GM12878 (cell line): Measurements from ENCODE around the gene OR2AT4. TPM values are rescaled to one million over a fixed set of nuclear protein-coding genes. Genes with fewer than 3 reads are reported as not detected.
A peak's percentile ranks its signal among the peaks of the same experiment; 100 is the strongest.
"Not testable (repeated sequence)": the region's sequence is repeated elsewhere in the genome, so short reads cannot be mapped to it uniquely, and the experiment has no call there.

Source experiments
- ATAC-seq: fragments of 200-7000 bp; cut with Tn5 transposase; 3 replicates; pipeline ENCODE4 v1.9.1; 2020; ENCODE audit warnings: mild to moderate bottlenecking, moderate library complexity
- BruUV-seq: library from RNA; stranded (reverse); fragments of 400-500 nt; replicated peaks from 2 replicates; lab custom pipeline; 2021; lab: Mats Ljungman, UMichigan
- CTCF ChIA-PET: fragments of 300-600 bp; sonication (Branson Sonifier 250); formaldehyde crosslinking; extraction: SDS; loops from one replicate; lab custom pipeline; 2021; ENCODE audit warnings: inconsistent platforms; lab: Yijun Ruan, JAX
- POLR2A ChIA-PET: fragments of 350-600 bp; formaldehyde crosslinking; extraction: SDS; loops from one replicate; lab custom pipeline; 2021; ENCODE audit warnings: inconsistent platforms; lab: Charles Lee
- RAD21 ChIA-PET: fragments of 300-600 bp; sonication (Branson Sonifier 250); formaldehyde crosslinking; loops from one replicate; lab custom pipeline; 2023; ENCODE audit warnings: antibody characterized with exemption; ENCODE audit not compliant: unreplicated experiment; lab: Charles Lee
- SMC1A ChIA-PET: fragments of 300-600 bp; sonication (Branson Sonifier 250); formaldehyde crosslinking; loops from one replicate; lab custom pipeline; 2023; ENCODE audit not compliant: unreplicated experiment, uncharacterized antibody; lab: Charles Lee
- DNase-seq: peaks from one replicate; pipeline ENCODE4 v3.0.0-alpha.2; 2011; ENCODE audit warnings: low read depth, low spot score
- FAIRE-seq: peaks from 3 replicates; lab custom pipeline; 2011; peaks lifted over from hg19 to GRCh38; lab: Jason Lieb, UNC
- H2AFZ ChIP-seq: 2 replicates; pipeline ENCODE4 v1.6.0; 2011; ENCODE audit warnings: low read depth, low read length, control low read depth; ENCODE audit not compliant: control insufficient read depth
- H3K27ac ChIP-seq: 2 replicates; pipeline ENCODE4 v1.5.1; 2011; ENCODE audit warnings: control low read depth; ENCODE audit not compliant: control insufficient read depth, insufficient read depth
- H3K27me3 ChIP-seq, 2 experiments: replicated peaks in 1 of 2; 2 replicates each; pipeline versions ENCODE4 v1.6.0 to v1.6.1; 2011; ENCODE audit warnings: low read length in 1 of 2; ENCODE audit not compliant: control insufficient read depth in 2 of 2, insufficient read depth in 2 of 2
- H3K36me3 ChIP-seq, 2 experiments: 2 replicates each; pipeline ENCODE4 v1.5.1; 2011; ENCODE audit warnings: low read length in 1 of 2; ENCODE audit not compliant: control insufficient read depth in 2 of 2, insufficient read depth in 2 of 2
- H3K4me1 ChIP-seq: 2 replicates; pipeline ENCODE4 v1.6.1; 2011; ENCODE audit warnings: mild to moderate bottlenecking, low read length, moderate library complexity, mixed read lengths; ENCODE audit not compliant: control insufficient read depth, insufficient read depth
- H3K4me2 ChIP-seq: 2 replicates; pipeline ENCODE4 v1.6.0; 2011; ENCODE audit warnings: control low read depth; ENCODE audit not compliant: control insufficient read depth, insufficient read depth
- H3K4me3 ChIP-seq: fragments of 200-600 bp; sonication (generic); 2 replicates; pipeline ENCODE4 v1.5.1; 2016
- H3K79me2 ChIP-seq: 2 replicates; pipeline ENCODE4 v1.6.0; 2011; ENCODE audit warnings: low read length; ENCODE audit not compliant: control insufficient read depth, insufficient read depth
- H3K9ac ChIP-seq: 2 replicates; pipeline ENCODE4 v1.8.0; 2011; ENCODE audit warnings: low read length, control low read depth, mixed read lengths; ENCODE audit not compliant: control insufficient read depth, insufficient read depth
- H3K9me3 ChIP-seq: replicated peaks from 3 replicates; pipeline ENCODE4 v1.5.1; 2011; ENCODE audit warnings: mild to moderate bottlenecking, low read length; ENCODE audit not compliant: control insufficient read depth, insufficient read depth
- H4K20me1 ChIP-seq: 2 replicates; pipeline ENCODE4 v1.6.0; 2011; ENCODE audit not compliant: control insufficient read depth, insufficient read depth
- MYB ChIP-seq: fragments of 150-350 bp; IDR thresholded peaks from 2 replicates; pipeline ENCODE4 v1.6.1; 2014; ENCODE audit warnings: mild to moderate bottlenecking, low read depth, low read length, borderline replicate concordance
- WGBS: methylation state at CpG from one replicate; pipeline ENCODE4 v1.1.6; 2016; ENCODE audit warnings: low lambda C conversion rate; ENCODE audit not compliant: insufficient replicate concordance, insufficient coverage; ENCODE audit errors: missing lambda C conversion rate; 5-methylcytosine and 5-hydroxymethylcytosine counted together
- in situ Hi-C: fragments of 300-500 bp; cut with MboI; formaldehyde crosslinking; loops from 9 replicates; pipeline ENCODE4 v1.14.3; 2018; ENCODE audit warnings: mixed read lengths
- intact Hi-C: fragments of 100-400 bp; cut with micrococcal nuclease; formaldehyde crosslinking; loops from one replicate; pipeline ENCODE4 v1.14.2; 2022; ENCODE audit not compliant: unreplicated experiment
- polyA plus RNA-seq, 11 experiments: library from polyadenylated mRNA; depleted of rRNA in 4 of 11; unstranded in 6 of 11; stranded (reverse) in 5 of 11; fragments of >200 nt; fragmentation: Nextera tagmentation in 4 of 11; fragmentation: Illumina TruSeq in 1 of 11; extraction: Ambion mirVana in 4 of 11; extraction: Trizol in 1 of 11; gene quantifications; 1 replicate in 1 of 11; 2 replicates in 10 of 11; pipeline versions ENCODE4 v1.2.1 to v1.2.3, GENCODE V29; 2011 to 2016; ENCODE audit warnings: inconsistent platforms in 2 of 11, missing spikeins in 2 of 11, low read depth in 1 of 11
- total RNA-seq, 4 experiments: library from RNA; depleted of rRNA in 3 of 4; stranded (reverse); fragments of >200 nt in 3 of 4; fragmentation: Illumina TruSeq in 1 of 4; extraction: Trizol in 1 of 4; gene quantifications; 2 replicates each; pipeline versions ENCODE4 v1.2.1 to v1.2.3, GENCODE V29; 2013 to 2021

The OR2AT4 gene
- total and polyA plus RNA-seq, 10 of the 15 experiments (the other 5 are each of a cell fraction or from before 2014, with no cell fraction given), result 0.01 TPM; not detected in 9

DNA sequence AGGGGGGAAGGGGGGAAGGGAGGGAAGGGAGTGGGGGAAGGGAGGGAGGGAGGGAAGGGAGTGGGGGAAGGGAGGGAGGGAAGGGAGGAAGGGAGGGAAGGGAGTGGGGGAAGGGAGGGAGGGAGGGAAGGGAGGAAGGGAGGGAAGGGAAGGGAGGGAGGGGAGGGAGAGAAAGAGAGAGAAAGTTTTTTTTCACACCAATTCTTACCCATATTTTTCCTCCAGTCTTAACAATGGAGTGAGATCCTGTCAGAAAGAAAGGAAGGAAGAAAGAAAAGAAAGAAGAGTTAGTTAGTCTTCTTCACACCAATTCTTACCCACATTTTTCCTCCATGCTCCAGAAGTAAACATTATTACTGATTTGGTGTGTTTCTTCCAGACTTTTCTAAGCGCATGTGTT lies 3.0 kb upstream of the OR2AT4 start:
- no peak for FAIRE-seq
- ChIA-PET CTCF (interaction anchor here (0.9 to 1.7 kb wide), 3 partner anchors 41 to 106 kb away, joined by 3 to 8 read pairs (median 4); no protein-coding TSS in a partner anchor), RAD21 (interaction anchor here (1.2 kb wide), 2 partner anchors 51 to 105 kb away, joined by 3 read pairs; no protein-coding TSS in a partner anchor), SMC1A (no interaction called here), POLR2A (interaction anchor here (0.8 kb wide), 1 partner anchor 11 kb away, joined by 3 read pairs; no protein-coding TSS in a partner anchor)
- in situ Hi-C loops, result no loop called here
- Histone ChIP-seq H3K4me2 (no peak overlapping the region), H3K4me1 (peaks cover 8% of the 10 kb centered on the region; the same call in 1 of the 2 replicates), H3K27ac (peak overlapping the region; percentile 37; the same call in 1 of the 2 replicates), H3K4me3 (no peak overlapping the region), H3K27me3 (no peaks in the 10 kb centered on the region), H3K79me2 (no peaks in the 10 kb centered on the region), H3K36me3 (no peaks in the 10 kb centered on the region), H2AFZ (no peak overlapping the region)
- intact Hi-C loops, result loop anchor here (5.0 kb wide), 1 partner anchor 47 kb away; no protein-coding TSS in a partner anchor
- DNase-seq, result no peak
- no peak for ATAC-seq
- BruUV-seq, result no TSS peak
- TF ChIP-seq MYB, result no peak
- TF ChIP-seq, all 136 proteins: peak for 0
- 100% methylated on average over 1 of the region's 1 CpG for WGBS
- Histone ChIP-seq H3K9ac (no peak overlapping the region), H4K20me1 (no peaks in the 10 kb centered on the region), H3K9me3 (no peaks in the 10 kb centered on the region)

- POLR2A ChIA-PET, ATAC-seq, in situ Hi-C loops, H4K20me1 ChIP-seq, H3K9me3 ChIP-seq, H3K79me2 ChIP-seq, RAD21 ChIA-PET, H3K9ac ChIP-seq, H3K27ac ChIP-seq, H2AFZ ChIP-seq, H3K4me2 ChIP-seq, FAIRE-seq, DNase-seq, BruUV-seq, H3K36me3 ChIP-seq, H3K27me3 ChIP-seq, H3K4me3 ChIP-seq, H3K4me1 ChIP-seq, intact Hi-C loops: not testable (repeated sequence)
- 82% methylated on average over 22 of the region's 22 CpGs for WGBS
- ChIA-PET CTCF (interaction anchor here (0.7 to 1.9 kb wide), 2 partner anchors 42 to 77 kb away, joined by 3 to 5 read pairs; no protein-coding TSS in a partner anchor), SMC1A (interaction anchor here (1.7 kb wide), 1 partner anchor 62 kb away, joined by 4 read pairs; no protein-coding TSS in a partner anchor)
Observed at GRCh38 chr11:75098835-75099439, 2.3 kb upstream of the OR2AT4 start.

DNA sequence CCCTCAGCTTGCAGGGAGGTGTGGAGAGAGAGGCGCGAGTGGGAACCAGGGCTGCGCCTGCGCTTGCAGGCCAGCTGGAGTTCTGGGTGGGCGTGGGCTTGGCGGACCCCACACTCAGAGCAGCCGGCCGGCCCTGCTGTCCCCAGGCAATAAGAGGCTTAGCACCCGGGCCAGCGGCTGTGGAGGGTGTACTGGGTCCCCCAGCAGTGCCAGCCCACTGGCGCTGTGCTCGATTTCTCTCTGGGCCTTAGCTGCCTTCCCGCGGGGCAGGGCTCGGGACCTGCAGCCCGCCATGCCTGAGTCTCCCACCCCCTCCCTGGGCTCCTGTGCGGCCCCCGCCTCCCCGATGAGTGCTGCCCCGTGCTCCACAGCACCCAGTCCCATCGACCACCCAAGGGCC lies 1.5 kb upstream of the OR2AT4 start:
- H3K9me3 ChIP-seq, RAD21 ChIA-PET, H3K4me3 ChIP-seq, DNase-seq, H4K20me1 ChIP-seq, intact Hi-C loops, H3K4me1 ChIP-seq, BruUV-seq, H2AFZ ChIP-seq, H3K27ac ChIP-seq, POLR2A ChIA-PET, H3K36me3 ChIP-seq, FAIRE-seq, H3K9ac ChIP-seq, H3K27me3 ChIP-seq, H3K4me2 ChIP-seq, in situ Hi-C loops, H3K79me2 ChIP-seq, ATAC-seq: not testable (repeated sequence)
- WGBS, result 83% methylated on average over 17 of the region's 21 CpGs
- ChIA-PET CTCF (interaction anchor here (0.7 to 1.9 kb wide), 2 partner anchors 42 to 76 kb away, joined by 3 to 5 read pairs; no protein-coding TSS in a partner anchor), SMC1A (interaction anchor here (1.7 kb wide), 1 partner anchor 61 kb away, joined by 4 read pairs; no protein-coding TSS in a partner anchor)
